ENCODE data around the gene PIP5KL1.

The PIP5KL1 gene

GRCh38 chr9:127931092-127931881 is 710 bp upstream of the PIP5KL1 start:
- no peak for DNase-seq (ENCODE audit: low read depth)

- no peak for DNase-seq (ENCODE audit: low read depth)
Observed at GRCh38 chr9:127929625-127929979, 975 bp downstream of the PIP5KL1 start.

- no peak for DNase-seq (ENCODE audit: low read depth)
Observed at GRCh38 chr9:127928676-127929624, 1.6 kb downstream of the PIP5KL1 start.

GRCh38 chr9:127927988-127928675 is 2.4 kb downstream of the PIP5KL1 start:
- DNase-seq (ENCODE audit: low read depth) = no peak

GRCh38 chr9:127927201-127927987 is 3.2 kb downstream of the PIP5KL1 start:
- no peak for DNase-seq (ENCODE audit: low read depth)

- DNase-seq (ENCODE audit: low read depth) = no peak
Observed at GRCh38 chr9:127926906-127927200, 3.7 kb downstream of the PIP5KL1 start.

GRCh38 chr9:127925959-127926905 is 4.3 kb downstream of the PIP5KL1 start:
- no peak for DNase-seq (ENCODE audit: low read depth)

GRCh38 chr9:127924736-127925444 is 5.7 kb downstream of the PIP5KL1 start:
- DNase-seq (ENCODE audit: low read depth) = no peak

- DNase-seq (ENCODE audit: low read depth) = peak; percentile 67
Observed at GRCh38 chr9:127923771-127924170, 6.8 kb downstream of the PIP5KL1 start.

- no peak for DNase-seq (ENCODE audit: low read depth)
Observed at GRCh38 chr9:127923046-127923445, 7.5 kb downstream of the PIP5KL1 start.

- no peak for DNase-seq (ENCODE audit: low read depth)
Observed at GRCh38 chr9:127921557-127922120, 8.9 kb downstream of the PIP5KL1 start.

GRCh38 chr9:127920794-127921193 is 9.8 kb downstream of the PIP5KL1 start:
- no peak for DNase-seq (ENCODE audit: low read depth)

- DNase-seq (ENCODE audit: low read depth) = peak; percentile 96
Observed at GRCh38 chr9:127919253-127919815, 11.2 kb downstream of the PIP5KL1 start.

GRCh38 chr9:127918183-127919107 is 12.1 kb downstream of the PIP5KL1 start:
- DNase-seq (ENCODE audit: low read depth) = no peak

GRCh38 chr9:127917603-127918002 is 13.0 kb downstream of the PIP5KL1 start:
- no peak for DNase-seq (ENCODE audit: low read depth)

- DNase-seq (ENCODE audit: low read depth) = no peak
Observed at GRCh38 chr9:127916720-127917581, 13.6 kb downstream of the PIP5KL1 start, which contains the start of gene ST6GALNAC4. Gene ST6GALNAC4, minus strand, starts transcription at chr9:127917041. Its CDS starts 622 bp downstream, at chr9:127916419.
